GM12864 (cell line): ENCODE measurements around the gene ZNF629.
A peak's percentile ranks its signal among the peaks of the same experiment; 100 is the strongest.

Experiments
- DNase-seq: peaks from one replicate; pipeline ENCODE4 v3.0.0-alpha.2; 2011; ENCODE audit warnings: low read depth
- H3K4me3 ChIP-seq: 2 replicates; pipeline ENCODE4 v1.5.1; 2011; ENCODE audit warnings: mild to moderate bottlenecking, low read depth, low read length, control low read depth
- CTCF ChIP-seq: IDR thresholded peaks from 2 replicates; pipeline ENCODE4 v1.5.1; 2011; ENCODE audit warnings: low read depth, mild to moderate bottlenecking, moderate library complexity, low read length, control low read depth, inconsistent platforms; ENCODE audit errors: missing control alignments

ZNF629 gene

DNA sequence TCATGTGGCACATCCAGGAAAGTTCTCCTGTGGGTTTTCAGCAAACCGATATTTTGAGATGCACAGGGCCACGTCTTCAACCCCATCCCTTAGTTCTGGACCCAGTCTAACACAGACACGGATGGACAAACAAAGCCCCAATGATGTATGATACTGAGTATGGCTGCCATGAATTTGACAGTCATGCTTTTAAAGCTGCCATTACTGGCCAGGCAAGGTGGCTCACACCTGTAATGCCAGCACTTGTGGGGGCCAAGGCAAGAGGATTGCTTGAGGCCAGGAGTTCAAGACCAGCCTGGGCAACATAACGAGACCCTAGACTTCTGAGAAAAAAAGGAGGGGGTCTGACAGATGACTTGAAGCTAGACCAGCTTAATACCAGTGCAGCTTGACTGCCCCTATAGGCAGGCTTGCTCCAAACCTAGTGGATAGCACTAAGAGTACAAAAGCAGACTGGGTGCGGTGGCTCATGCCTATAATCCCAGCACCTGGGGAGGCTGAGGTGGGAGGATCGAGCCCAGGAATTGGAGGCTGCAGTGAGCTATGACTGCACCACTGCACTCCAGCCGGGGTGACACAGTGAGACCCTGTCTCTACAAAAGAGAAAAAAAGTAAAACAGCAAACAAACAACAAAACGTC is 10.8 kb upstream of the ZNF629 start:
- TF ChIP-seq CTCF: peak; percentile 28
- no peak for DNase-seq
- no peak overlapping the region for H3K4me3 ChIP-seq

- TF ChIP-seq CTCF: no peak
- DNase-seq: no peak
- no peak overlapping the region for H3K4me3 ChIP-seq
These were observed 7.6 kb upstream of the ZNF629 start for GRCh38 chr16:30794634-30795033.

DNA sequence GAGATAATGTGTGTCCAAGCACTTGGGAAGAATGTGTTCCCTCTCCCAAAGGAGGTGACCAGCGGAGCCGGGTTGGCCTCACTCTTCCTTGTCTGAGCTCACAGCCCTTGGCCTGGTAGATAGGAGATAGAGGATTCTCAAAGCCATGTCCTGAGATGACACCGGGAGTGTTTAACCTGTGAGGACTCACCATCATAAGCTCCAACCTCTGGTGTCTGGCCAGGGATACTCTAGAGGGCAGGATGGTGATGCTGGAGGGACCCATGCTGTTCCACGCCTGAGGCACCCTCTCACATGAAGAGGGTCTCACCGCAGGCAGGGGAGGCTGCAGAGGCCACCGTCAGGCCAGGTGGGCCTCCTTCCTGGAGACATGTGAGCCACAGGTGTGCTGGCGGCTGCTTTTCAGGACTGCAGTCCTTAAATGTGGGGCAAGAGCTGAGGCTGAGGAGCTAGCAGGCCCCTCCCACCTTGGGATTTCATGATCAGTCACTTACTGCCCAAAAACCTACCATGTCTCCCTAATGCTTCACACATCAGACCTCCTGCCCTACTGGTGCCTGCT is 6.6 kb upstream of the ZNF629 start:
- no peak overlapping the region for H3K4me3 ChIP-seq
- DNase-seq: no peak
- no peak for TF ChIP-seq CTCF

DNA sequence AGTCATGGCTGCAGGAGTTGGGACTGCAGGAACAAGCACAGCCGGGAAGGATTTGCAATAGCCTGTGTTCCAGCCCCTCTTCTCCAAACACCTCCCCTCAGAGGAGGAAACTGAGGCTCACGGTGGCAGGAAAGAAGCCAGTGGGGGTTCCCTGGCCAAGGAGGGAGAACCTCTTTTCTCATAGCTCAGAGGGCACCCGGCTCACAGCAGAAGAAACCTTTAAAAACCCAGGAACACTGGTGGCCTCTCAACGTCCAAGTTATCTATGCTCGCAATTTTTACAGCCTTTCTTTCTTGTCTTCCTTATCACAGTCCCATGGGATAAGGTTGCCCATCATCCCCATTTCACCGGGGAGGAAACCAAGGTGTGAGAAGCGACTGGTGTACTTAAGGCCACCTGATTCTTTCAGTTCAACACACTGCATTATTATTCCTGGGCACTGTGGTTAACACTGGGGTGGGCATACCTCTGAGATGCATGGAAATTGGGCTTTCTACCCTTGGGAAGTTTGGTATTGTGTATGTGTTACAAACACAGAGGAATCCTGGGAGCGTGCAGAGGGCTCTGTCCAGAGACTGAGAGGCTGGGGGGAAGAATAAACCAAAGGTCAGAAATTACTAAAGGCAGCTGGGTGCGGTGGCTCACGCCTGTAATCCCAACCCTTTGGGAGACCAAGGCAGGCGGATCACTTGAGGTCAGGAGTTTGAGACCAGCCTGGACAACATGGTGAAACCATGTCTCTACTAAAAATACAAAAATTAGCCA is 791 bp upstream of the ZNF629 start:
- DNase-seq: no peak
- no peak for TF ChIP-seq CTCF
- peak overlapping the region; percentile 58 for H3K4me3 ChIP-seq

GRCh38 chr16:30786115-30786935 is 680 bp downstream of the ZNF629 start:
- peak overlapping the region; percentile 58 for H3K4me3 ChIP-seq
- no peak for DNase-seq
- no peak for TF ChIP-seq CTCF

- TF ChIP-seq CTCF: no peak
- no peak for DNase-seq
- no peak overlapping the region for H3K4me3 ChIP-seq
These were observed 1.6 kb downstream of the ZNF629 start for GRCh38 chr16:30785126-30786106.
